HCT116 (cell line): ENCODE data around the gene RSAD1.

Experiments used
- CBX3 ChIP-seq: IDR thresholded peaks from 2 replicates; pipeline ENCODE4 v1.6.1; 2012; ENCODE audit warnings: low read depth
- CTCF ChIP-seq, 3 experiments: fragments of 200-600 bp in 1 of 3; sonication (generic) in 1 of 3; IDR thresholded peaks in 2 of 3; conservative IDR thresholded peaks in 1 of 3; 2 replicates each; pipeline ENCODE4 v1.5.1; 2012 to 2017; ENCODE audit warnings: low read depth in 2 of 3, low read length in 2 of 3, antibody characterized with exemption in 1 of 3, borderline replicate concordance in 1 of 3, control low read depth in 1 of 3, mild to moderate bottlenecking in 1 of 3, mixed read lengths in 1 of 3, mixed run types in 1 of 3, moderate library complexity in 1 of 3; ENCODE audit not compliant: insufficient read depth in 1 of 3
- EGR1 ChIP-seq: IDR thresholded peaks from 2 replicates; pipeline ENCODE4 v1.6.1; 2012; ENCODE audit warnings: low read depth
- EZH2 ChIP-seq: fragments of 200-600 bp; sonication (generic); IDR thresholded peaks from 2 replicates; pipeline ENCODE4 v1.6.1; 2017; ENCODE audit warnings: antibody characterized with exemption, mixed run types
- EZH2phosphoT487 ChIP-seq: fragments of 200-600 bp; IDR thresholded peaks from 2 replicates; pipeline ENCODE4 v1.6.1; 2018; ENCODE audit warnings: antibody characterized with exemption, borderline replicate concordance
- FOSL1 ChIP-seq: IDR thresholded peaks from 2 replicates; pipeline ENCODE4 v1.6.1; 2012; ENCODE audit warnings: low read depth
- JUND ChIP-seq: IDR thresholded peaks from 2 replicates; pipeline ENCODE4 v1.6.1; 2012
- POLR2A ChIP-seq: IDR thresholded peaks from 2 replicates; pipeline ENCODE4 v1.7.0; 2011; ENCODE audit warnings: borderline replicate concordance; ENCODE audit not compliant: insufficient read depth, insufficient read length; ENCODE audit errors: extremely low read depth
- POLR2AphosphoS5 ChIP-seq: IDR thresholded peaks from 2 replicates; pipeline ENCODE4 v1.6.1; 2011; ENCODE audit warnings: mild to moderate bottlenecking, low read depth, low read length, moderate library complexity
- RAD21 ChIP-seq: IDR thresholded peaks from 2 replicates; pipeline ENCODE4 v1.6.1; 2012; ENCODE audit warnings: low read depth, mild to moderate bottlenecking
- SP1 ChIP-seq: IDR thresholded peaks from 2 replicates; pipeline ENCODE4 v1.6.1; 2012; ENCODE audit warnings: low read depth
- ZNF274 ChIP-seq: fragments of 200-500 bp; sonication (Bioruptor generic); IDR thresholded peaks from 2 replicates; pipeline ENCODE4 v1.6.1; 2014; ENCODE audit warnings: mild to moderate bottlenecking, low read depth, low read length, inconsistent platforms
- TF ChIP-seq, protein P1 (sequence below): IDR thresholded peaks from 2 replicates; pipeline ENCODE4 v1.6.1; 2012
- TF ChIP-seq, protein P2 (sequence below): IDR thresholded peaks from 2 replicates; pipeline ENCODE4 v1.6.1; 2012

GRCh38 chr17:50502301-50502990, 23.8 kb downstream of the RSAD1 start:
- TF ChIP-seq, protein P1, sequence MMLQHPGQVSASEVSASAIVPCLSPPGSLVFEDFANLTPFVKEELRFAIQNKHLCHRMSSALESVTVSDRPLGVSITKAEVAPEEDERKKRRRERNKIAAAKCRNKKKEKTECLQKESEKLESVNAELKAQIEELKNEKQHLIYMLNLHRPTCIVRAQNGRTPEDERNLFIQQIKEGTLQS: no peak
- TF ChIP-seq EZH2 (no peak), CTCF (IDR thresholded peaks at IDR 0.05 in 2 of 3, conservative IDR thresholded peaks at IDR 0.05 in 1 of 3; ENCODE audit: borderline replicate concordance in 1 of 3, insufficient read depth in 1 of 3, low read depth in 2 of 3, low read length in 2 of 3) (no peak), EZH2phosphoT487 (no peak), JUND (no peak), CBX3 (no peak), FOSL1 (no peak), POLR2AphosphoS5 (no peak), ZNF274 (no peak), POLR2A (no peak), RAD21 (no peak), EGR1 (no peak), SP1 (no peak)
- TF ChIP-seq, protein P2, sequence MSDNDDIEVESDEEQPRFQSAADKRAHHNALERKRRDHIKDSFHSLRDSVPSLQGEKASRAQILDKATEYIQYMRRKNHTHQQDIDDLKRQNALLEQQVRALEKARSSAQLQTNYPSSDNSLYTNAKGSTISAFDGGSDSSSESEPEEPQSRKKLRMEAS: no peak
